A673 (cell line): ENCODE results near the gene ITGB1BP2. TPM values are rescaled to one million over a fixed set of nuclear protein-coding genes. Genes with fewer than 3 reads are reported as not detected.
"Not testable (repeated sequence)": the region's sequence is repeated elsewhere in the genome, so short reads cannot be mapped to it uniquely, and the experiment has no call there.

Experiments
- BruUV-seq: library from RNA; stranded (reverse); fragments of 400-500 nt; replicated peaks from 2 replicates; lab custom pipeline; 2021; lab: Mats Ljungman, UMichigan
- CTCF ChIA-PET: fragments of 300-600 bp; sonication (Branson Sonifier 250); formaldehyde crosslinking; loops from one replicate; lab custom pipeline; 2022; ENCODE audit warnings: antibody characterized with exemption; lab: Charles Lee
- POLR2A ChIA-PET: fragments of 300-600 bp; sonication (Branson Sonifier 250); formaldehyde crosslinking; loops from one replicate; lab custom pipeline; 2022; ENCODE audit warnings: antibody characterized with exemption; ENCODE audit not compliant: low non-redundant PET; lab: Charles Lee
- DNase-seq: peaks from one replicate; pipeline ENCODE4 v3.0.0-alpha.2; 2015; ENCODE audit warnings: low spot score
- H3K27ac ChIP-seq: fragments of 200-600 bp; sonication (generic); 2 replicates; pipeline ENCODE4 v1.5.1; 2016; ENCODE audit warnings: mixed run types, low read depth, mild to moderate bottlenecking, mixed read lengths, antibody characterized with exemption, low read length; ENCODE audit not compliant: poor library complexity, severe bottlenecking
- H3K27me3 ChIP-seq: fragments of 200-600 bp; sonication (generic); replicated peaks from 2 replicates; pipeline ENCODE4 v1.6.1; 2017; ENCODE audit warnings: mixed run types, low read depth, mild to moderate bottlenecking, mixed read lengths, antibody characterized with exemption, low read length; ENCODE audit not compliant: insufficient read depth, poor library complexity
- H3K36me3 ChIP-seq: fragments of 200-600 bp; sonication (generic); 2 replicates; pipeline ENCODE4 v1.6.1; 2016; ENCODE audit warnings: mixed run types, mild to moderate bottlenecking, mixed read lengths, antibody characterized with exemption, low read length; ENCODE audit not compliant: insufficient read depth, poor library complexity, severe bottlenecking
- H3K4me1 ChIP-seq: fragments of 200-600 bp; sonication (generic); 2 replicates; pipeline ENCODE4 v1.6.1; 2017; ENCODE audit warnings: mixed run types, mild to moderate bottlenecking, mixed read lengths, antibody characterized with exemption, low read length; ENCODE audit not compliant: insufficient read depth, poor library complexity, severe bottlenecking
- H3K4me3 ChIP-seq: fragments of 200-600 bp; sonication (generic); 2 replicates; pipeline ENCODE4 v1.5.1; 2016; ENCODE audit warnings: low read depth, mixed run types, mild to moderate bottlenecking, mixed read lengths, low read length; ENCODE audit not compliant: poor library complexity, severe bottlenecking
- H3K9me3 ChIP-seq: fragments of 200-600 bp; sonication (generic); 2 replicates; pipeline ENCODE4 v1.6.1; 2016; ENCODE audit warnings: mixed run types, low read depth, mild to moderate bottlenecking, mixed read lengths, antibody characterized with exemption, low read length; ENCODE audit not compliant: poor library complexity, severe bottlenecking
- CTCF ChIP-seq: fragments of 300-800, 200-600 bp; sonication (generic); conservative IDR thresholded peaks from 2 replicates; pipeline ENCODE4 v1.5.1; 2017; ENCODE audit warnings: low read depth, mild to moderate bottlenecking, antibody characterized with exemption, low read length, moderate library complexity, mixed read lengths
- EZH2 ChIP-seq: fragments of 200-600 bp; sonication (generic); IDR thresholded peaks from 2 replicates; pipeline ENCODE4 v1.6.1; 2017; ENCODE audit warnings: borderline replicate concordance, low read depth, mild to moderate bottlenecking, mixed read lengths, antibody characterized with exemption, low read length; ENCODE audit not compliant: poor library complexity, severe bottlenecking
- intact Hi-C: fragments of 100-400 bp; cut with micrococcal nuclease; formaldehyde crosslinking; loops from one replicate; pipeline ENCODE4 v1.10.0; 2022; ENCODE audit not compliant: unreplicated experiment
- total RNA-seq: library from RNA; stranded (reverse); gene quantifications from 2 replicates; pipeline ENCODE4 v1.2.3, GENCODE V29; 2021

Gene ITGB1BP2
- total RNA-seq, 1 experiment from 2014 or later = 6.6 TPM

- H3K27ac ChIP-seq = no peak overlapping the region
- no peak for DNase-seq
- BruUV-seq = no TSS peak
- peaks cover 34% of the 10 kb centered on the region for H3K36me3 ChIP-seq
- H3K4me3 ChIP-seq = no peak overlapping the region
- ChIA-PET POLR2A (interaction anchor here (0.6 kb wide), 1 partner anchor 49 kb away, joined by 5 read pairs; the partner anchor contains the start of gene ZMYM3), CTCF (no interaction called here)
- TF ChIP-seq EZH2 (no peak), CTCF (no peak)
- H3K9me3 ChIP-seq = no peaks in the 10 kb centered on the region
- intact Hi-C loops = no loop called here
- H3K4me1 ChIP-seq = no peaks in the 10 kb centered on the region
- H3K27me3 ChIP-seq = no peaks in the 10 kb centered on the region
Observed at GRCh38 chrX:71302461-71303213, 1.1 kb downstream of the ITGB1BP2 start.

GRCh38 chrX:71304561-71304960 is 3.0 kb downstream of the ITGB1BP2 start:
- Histone ChIP-seq H3K9me3 (no peaks in the 10 kb centered on the region), H3K4me3 (no peak overlapping the region), H3K36me3 (peaks cover 17% of the 10 kb centered on the region), H3K27ac (no peak overlapping the region), H3K27me3 (no peaks in the 10 kb centered on the region), H3K4me1 (no peaks in the 10 kb centered on the region)
- POLR2A ChIA-PET = no interaction called here
- intact Hi-C loops = no loop called here
- CTCF ChIA-PET = no interaction called here
- no TSS peak for BruUV-seq
- TF ChIP-seq EZH2 (no peak), CTCF (no peak)
- no peak for DNase-seq

GRCh38 chrX:71315917-71316316 is 14.4 kb downstream of the ITGB1BP2 start:
- ChIA-PET POLR2A (no interaction called here), CTCF (no interaction called here)
- intact Hi-C loops = no loop called here
- no peaks in the 10 kb centered on the region for H3K9me3 ChIP-seq
- H3K36me3 ChIP-seq = no peaks in the 10 kb centered on the region
- no peak overlapping the region for H3K4me3 ChIP-seq
- no peak for DNase-seq
- no peak overlapping the region for H3K27ac ChIP-seq
- no peaks in the 10 kb centered on the region for H3K27me3 ChIP-seq
- BruUV-seq = no TSS peak
- H3K4me1 ChIP-seq = no peaks in the 10 kb centered on the region
- TF ChIP-seq CTCF = no peak
- TF ChIP-seq EZH2 = no peak

GRCh38 chrX:71316959-71317358 is 15.4 kb downstream of the ITGB1BP2 start:
- BruUV-seq, CTCF ChIA-PET, H3K9me3 ChIP-seq, H3K36me3 ChIP-seq, H3K4me1 ChIP-seq, intact Hi-C loops, H3K27me3 ChIP-seq, H3K27ac ChIP-seq, H3K4me3 ChIP-seq, POLR2A ChIA-PET, DNase-seq: not testable (repeated sequence)
